GM13976 (cell line): Measurements from ENCODE around the gene DAGLA.
"Not testable (repeated sequence)": the region's sequence is repeated elsewhere in the genome, so short reads cannot be mapped to it uniquely, and the experiment has no call there.

Experiments used
- DNase-seq: peaks from one replicate; pipeline ENCODE4 v3.0.0; 2012; ENCODE audit warnings: low spot score
- in situ Hi-C: fragments of 300-500 bp; cut with MboI; formaldehyde crosslinking; loops from one replicate; pipeline ENCODE4 v1.12.0; 2022; ENCODE audit warnings: low sequenced_read_pairs, mixed read lengths, inconsistent platforms; ENCODE audit not compliant: unreplicated experiment
- TF ChIP-seq, protein P1 (sequence below): IDR thresholded peaks from 2 replicates; pipeline ENCODE4 v1.5.1; 2012; ENCODE audit warnings: borderline replicate concordance, mild to moderate bottlenecking; ENCODE audit not compliant: insufficient read depth; ENCODE audit errors: extremely low read depth, missing control alignments, control extremely low read depth

Gene DAGLA

DNA sequence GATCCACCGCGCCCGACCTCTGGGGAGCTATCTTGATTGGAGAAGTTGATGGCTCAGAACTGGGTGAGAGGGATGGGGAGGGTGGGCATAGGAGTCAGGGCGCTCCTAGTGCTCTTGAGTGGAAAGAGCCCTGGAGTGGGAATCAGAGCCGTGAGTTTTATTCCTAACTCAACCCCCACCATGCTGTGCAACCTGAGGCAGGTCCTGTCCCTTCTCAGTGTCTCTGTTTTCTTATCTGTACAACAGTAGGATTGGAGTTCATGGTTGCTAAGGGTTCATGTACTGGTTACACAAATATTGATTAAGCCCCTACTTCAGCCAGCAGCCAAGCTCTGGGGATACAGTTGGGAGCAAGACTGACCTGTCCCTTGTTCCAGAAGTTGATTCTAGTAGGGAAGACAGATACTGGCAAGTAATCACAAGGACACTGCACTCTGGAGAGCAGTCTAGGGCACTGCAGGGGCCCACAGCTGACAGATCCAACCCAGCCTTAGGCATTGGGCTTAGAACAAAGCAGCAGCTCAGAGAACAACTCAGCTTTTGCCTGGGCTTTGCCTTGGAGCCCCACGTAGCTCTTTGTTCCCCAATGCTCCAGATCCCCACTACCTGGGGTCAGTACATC is 12.4 kb upstream of the DAGLA start:
- no peak for DNase-seq
- in situ Hi-C loops, result no loop called here
- TF ChIP-seq, protein P1, sequence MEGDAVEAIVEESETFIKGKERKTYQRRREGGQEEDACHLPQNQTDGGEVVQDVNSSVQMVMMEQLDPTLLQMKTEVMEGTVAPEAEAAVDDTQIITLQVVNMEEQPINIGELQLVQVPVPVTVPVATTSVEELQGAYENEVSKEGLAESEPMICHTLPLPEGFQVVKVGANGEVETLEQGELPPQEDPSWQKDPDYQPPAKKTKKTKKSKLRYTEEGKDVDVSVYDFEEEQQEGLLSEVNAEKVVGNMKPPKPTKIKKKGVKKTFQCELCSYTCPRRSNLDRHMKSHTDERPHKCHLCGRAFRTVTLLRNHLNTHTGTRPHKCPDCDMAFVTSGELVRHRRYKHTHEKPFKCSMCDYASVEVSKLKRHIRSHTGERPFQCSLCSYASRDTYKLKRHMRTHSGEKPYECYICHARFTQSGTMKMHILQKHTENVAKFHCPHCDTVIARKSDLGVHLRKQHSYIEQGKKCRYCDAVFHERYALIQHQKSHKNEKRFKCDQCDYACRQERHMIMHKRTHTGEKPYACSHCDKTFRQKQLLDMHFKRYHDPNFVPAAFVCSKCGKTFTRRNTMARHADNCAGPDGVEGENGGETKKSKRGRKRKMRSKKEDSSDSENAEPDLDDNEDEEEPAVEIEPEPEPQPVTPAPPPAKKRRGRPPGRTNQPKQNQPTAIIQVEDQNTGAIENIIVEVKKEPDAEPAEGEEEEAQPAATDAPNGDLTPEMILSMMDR, result no peak

DNA sequence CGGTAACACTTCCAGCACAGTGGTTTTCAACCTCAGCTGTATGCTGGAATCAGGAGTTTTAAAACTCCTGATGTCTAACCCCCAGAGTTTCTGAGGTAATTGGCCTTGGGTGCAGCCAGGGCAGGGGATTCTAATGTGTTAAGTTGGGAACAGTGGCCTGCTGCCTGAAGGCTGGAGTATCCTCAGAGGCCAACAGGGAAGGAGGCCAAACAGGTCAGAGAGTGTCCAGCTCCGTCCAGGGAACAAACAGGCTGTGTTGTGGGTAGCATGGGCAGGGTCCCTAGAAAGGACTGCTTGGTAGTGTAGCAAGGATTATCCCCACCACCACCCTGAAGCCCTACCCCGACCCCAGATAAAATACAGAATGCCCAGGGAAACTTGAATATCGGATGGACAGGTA is 10.8 kb upstream of the DAGLA start:
- TF ChIP-seq, protein P1, result no peak
- in situ Hi-C loops, result no loop called here
- DNase-seq, result no peak

DNA sequence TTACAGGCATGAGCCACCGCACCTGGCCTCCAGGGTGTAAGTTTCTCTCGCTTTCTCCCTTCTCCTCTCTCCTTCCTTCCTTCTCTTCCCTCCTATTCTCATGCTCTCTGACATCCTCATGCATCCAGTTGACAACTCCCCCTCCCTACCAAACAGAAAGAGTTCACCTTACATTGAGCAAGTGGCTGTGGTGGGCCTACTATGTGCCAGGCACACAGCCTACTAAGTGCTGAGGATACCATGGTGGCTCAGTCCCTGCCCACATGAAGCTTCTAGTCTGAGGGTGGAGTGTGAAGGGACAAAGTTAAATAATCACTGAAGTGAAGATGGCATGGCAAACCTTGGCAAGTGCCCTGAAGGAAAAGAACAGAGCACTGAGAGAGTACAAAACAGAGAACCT is 9.6 kb upstream of the DAGLA start:
- DNase-seq, result no peak
- TF ChIP-seq, protein P1, result no peak
- in situ Hi-C loops, result no loop called here

DNA sequence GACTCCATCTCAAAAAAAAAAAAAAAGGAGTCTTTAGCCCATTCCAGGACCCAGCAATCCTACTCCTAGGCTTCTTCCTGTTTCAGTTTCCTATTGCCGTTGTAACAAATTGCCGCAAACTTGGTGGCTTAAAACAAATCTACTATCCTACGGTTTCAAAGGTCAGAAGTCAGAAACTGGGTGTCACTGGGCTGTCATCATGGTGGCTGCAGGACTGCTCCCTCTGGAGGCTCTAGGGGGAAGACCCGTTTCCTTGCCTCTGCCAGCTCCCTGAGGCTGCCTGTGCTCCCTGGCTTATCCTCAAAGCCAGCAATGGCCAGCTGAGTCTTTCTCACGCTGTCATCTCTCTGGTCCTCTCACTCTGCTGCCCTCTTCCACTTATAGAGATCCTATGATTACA is 8.7 kb upstream of the DAGLA start:
- in situ Hi-C loops, result no loop called here
- DNase-seq, result no peak
- TF ChIP-seq, protein P1, result no peak

DNA sequence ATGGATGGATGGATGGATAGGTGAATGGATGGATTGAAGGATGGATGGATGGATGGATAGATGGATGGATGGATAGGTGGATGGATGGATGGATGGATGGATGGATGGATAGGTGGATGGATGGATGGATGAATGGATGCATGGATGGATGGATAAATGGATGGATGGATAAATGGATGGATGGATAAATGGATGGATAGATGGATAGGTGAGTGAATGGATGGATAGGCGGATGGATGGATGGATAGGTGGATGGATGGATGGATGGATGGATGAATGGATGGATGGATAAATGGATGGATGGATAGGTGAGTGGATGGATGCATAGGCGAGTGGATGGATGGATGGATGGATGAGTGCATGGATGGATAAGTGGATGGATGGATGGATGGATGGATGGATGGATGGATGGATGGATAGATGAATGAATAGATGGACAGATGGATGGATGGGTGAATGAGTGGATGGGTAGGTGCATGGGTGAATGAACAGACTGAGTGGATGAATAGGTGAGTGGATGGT is 6.2 kb upstream of the DAGLA start:
- DNase-seq, in situ Hi-C loops: not testable (repeated sequence)

DNA sequence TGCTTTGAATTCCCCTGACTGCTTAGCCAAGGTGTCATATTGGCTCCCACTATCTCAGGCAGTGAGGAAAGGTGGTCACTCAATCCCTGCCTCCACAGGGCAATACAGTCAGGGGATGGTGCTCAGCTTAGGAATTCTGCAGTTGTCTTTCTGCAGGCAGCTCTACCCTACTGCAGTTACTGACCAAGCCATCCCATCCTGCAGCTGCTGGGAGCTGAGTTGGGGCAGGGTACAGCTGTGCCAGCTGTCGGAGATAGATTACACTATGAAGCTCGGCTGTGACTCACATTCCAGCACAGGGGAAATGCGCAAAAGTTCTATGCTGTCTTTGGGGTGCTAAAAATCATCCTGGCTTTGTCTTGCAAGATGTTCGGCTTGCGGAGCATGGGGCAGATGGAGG is 4.4 kb upstream of the DAGLA start:
- in situ Hi-C loops, result no loop called here
- TF ChIP-seq, protein P1, result no peak
- DNase-seq, result no peak

DNA sequence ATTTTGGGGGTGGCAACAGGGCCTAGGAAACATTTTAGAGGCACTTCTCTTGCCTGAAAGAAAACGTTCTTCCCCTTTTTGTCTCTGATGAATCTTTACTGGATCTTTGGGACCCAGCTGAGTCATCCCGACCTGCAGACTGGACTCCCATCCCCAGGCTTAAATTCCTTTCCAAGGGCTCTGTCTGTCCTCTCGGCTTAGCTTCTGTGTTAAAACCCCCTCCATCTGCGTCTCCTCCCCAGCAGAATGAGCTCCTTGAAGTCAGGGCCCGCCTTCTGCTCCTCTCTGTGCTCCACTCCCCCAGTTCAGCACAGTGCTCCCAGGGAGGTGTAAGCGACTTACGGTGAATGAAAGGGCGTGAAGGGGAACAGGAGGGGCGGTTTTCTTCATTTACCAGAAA is 895 bp upstream of the DAGLA start:
- DNase-seq, result no peak
- TF ChIP-seq, protein P1, result no peak
- in situ Hi-C loops, result no loop called here
